ENCODE measurements around the gene HOXD1. TPM values are rescaled to one million over a fixed set of nuclear protein-coding genes. Genes with fewer than 3 reads are reported as not detected.

HOXD1 gene
- total and polyA plus RNA-seq, 8 donors, result 0.08 to 0.29 (median 0.20) TPM

DNA sequence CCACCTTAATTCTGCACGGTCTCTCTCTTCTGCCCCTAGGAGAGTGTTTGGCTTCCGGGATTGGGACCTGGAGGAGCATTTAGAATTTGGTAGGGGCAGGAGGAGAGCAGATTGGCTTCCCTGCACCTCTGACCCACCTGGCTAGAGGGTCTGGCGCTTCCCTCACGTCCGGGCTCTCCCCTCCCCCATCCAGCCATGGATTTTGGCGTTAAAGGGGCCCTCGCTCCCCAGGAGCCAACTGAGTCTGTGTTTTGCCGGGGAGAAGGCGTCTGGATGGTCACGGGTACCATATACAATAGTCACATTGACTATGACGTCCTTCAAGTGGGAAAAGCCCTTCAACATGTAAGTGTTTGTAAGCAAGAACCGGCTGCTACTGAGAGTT lies 24.8 kb upstream of the HOXD1 start:
- intact Hi-C loops (cut with DNase I), result no loop called here
- DNase-seq, result no peak
- no peak for FAIRE-seq
- H3K27ac ChIP-seq, result no peak overlapping the region
- H3K27me3 ChIP-seq, result peaks cover 0 to 59% (median 18%) of the 10 kb centered on the region in 4 donors
- H3K4me1 ChIP-seq, result peaks cover 0 to 5% (median 0%) of the 10 kb centered on the region in 3 donors
- no peak overlapping the region for H3K4me3 ChIP-seq
- TF ChIP-seq, protein P1, sequence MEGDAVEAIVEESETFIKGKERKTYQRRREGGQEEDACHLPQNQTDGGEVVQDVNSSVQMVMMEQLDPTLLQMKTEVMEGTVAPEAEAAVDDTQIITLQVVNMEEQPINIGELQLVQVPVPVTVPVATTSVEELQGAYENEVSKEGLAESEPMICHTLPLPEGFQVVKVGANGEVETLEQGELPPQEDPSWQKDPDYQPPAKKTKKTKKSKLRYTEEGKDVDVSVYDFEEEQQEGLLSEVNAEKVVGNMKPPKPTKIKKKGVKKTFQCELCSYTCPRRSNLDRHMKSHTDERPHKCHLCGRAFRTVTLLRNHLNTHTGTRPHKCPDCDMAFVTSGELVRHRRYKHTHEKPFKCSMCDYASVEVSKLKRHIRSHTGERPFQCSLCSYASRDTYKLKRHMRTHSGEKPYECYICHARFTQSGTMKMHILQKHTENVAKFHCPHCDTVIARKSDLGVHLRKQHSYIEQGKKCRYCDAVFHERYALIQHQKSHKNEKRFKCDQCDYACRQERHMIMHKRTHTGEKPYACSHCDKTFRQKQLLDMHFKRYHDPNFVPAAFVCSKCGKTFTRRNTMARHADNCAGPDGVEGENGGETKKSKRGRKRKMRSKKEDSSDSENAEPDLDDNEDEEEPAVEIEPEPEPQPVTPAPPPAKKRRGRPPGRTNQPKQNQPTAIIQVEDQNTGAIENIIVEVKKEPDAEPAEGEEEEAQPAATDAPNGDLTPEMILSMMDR (IDR thresholded peaks at IDR 0.05), result no peak
- no peaks in the 10 kb centered on the region for H3K36me3 ChIP-seq
- H3K9me3 ChIP-seq, result no peaks in the 10 kb centered on the region
- no peak for ATAC-seq
- 5 to 7% methylated on average over 12 of the region's 12 CpGs for WGBS, 2 donors

GRCh38 chr2:176164201-176164600 lies 24.3 kb upstream of the HOXD1 start:
- no peak overlapping the region for H3K4me3 ChIP-seq
- H3K4me1 ChIP-seq, result peaks cover 0 to 5% (median 0%) of the 10 kb centered on the region in 3 donors
- intact Hi-C loops (cut with DNase I), result no loop called here
- H3K9me3 ChIP-seq, result no peaks in the 10 kb centered on the region
- DNase-seq (no peak), ATAC-seq (no peak), FAIRE-seq (no peak)
- no peak overlapping the region for H3K27ac ChIP-seq
- 12 to 14% methylated on average over 13 of the region's 13 CpGs for WGBS, 2 donors
- H3K27me3 ChIP-seq, result peaks cover 0 to 54% (median 17%) of the 10 kb centered on the region in 4 donors
- no peaks in the 10 kb centered on the region for H3K36me3 ChIP-seq
- TF ChIP-seq, protein P1 (IDR thresholded peaks at IDR 0.05), result no peak

GRCh38 chr2:176164611-176165369 lies 23.7 kb upstream of the HOXD1 start:
- ATAC-seq, result no peak
- Histone ChIP-seq H3K27me3 (peaks cover 0 to 53% (median 15%) of the 10 kb centered on the region in 4 donors), H3K9me3 (no peaks in the 10 kb centered on the region), H3K4me3 (peak overlapping the region in 1 of 4 donors; percentile 20), H3K4me1 (peaks cover 0 to 2% (median 0%) of the 10 kb centered on the region in 3 donors), H3K27ac (no peak overlapping the region), H3K36me3 (no peaks in the 10 kb centered on the region)
- DNase-seq, result peak in 1 of 6 donors; percentile 6
- no peak for FAIRE-seq
- TF ChIP-seq, protein P1 (IDR thresholded peaks at IDR 0.05), result no peak
- intact Hi-C loops (cut with DNase I), result no loop called here
- 8 to 10% methylated on average over 52 of the region's 52 CpGs for WGBS, 2 donors

DNA sequence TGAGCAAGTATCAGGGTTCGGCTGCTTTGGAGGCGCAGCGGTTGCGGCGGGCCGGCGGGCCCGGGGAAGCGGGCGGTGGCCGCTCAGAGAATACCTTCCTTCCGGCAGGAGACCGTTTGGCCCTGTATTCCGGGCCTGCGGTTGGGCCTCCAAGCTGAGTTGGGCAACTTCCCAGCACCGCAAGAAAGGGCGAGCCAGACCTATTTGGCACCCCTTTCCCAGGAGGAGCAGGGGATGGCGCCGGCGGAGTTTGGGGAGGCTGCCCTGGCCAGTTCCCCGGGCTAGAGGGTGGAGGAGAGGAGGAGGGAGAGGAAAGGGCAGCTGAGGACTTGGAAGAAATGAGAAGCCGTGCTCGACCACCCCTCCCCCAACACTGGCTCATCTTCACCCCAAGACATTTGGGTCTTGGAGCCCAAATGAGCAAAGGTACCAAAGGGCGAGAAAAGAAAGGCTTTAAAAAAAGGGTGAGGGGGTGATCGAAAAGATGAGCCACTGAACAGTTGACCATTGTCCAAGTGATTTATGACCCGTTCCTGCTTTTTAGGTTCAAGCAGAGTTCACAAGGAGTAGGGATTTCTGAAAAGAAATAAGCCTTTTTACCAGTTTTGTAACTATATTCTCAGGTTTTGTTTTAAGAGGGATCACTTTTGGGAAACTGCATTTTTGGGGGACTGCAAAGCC lies 23.0 kb upstream of the HOXD1 start:
- FAIRE-seq, result no peak

More for the DNA sequence above, 23.0 kb upstream of the HOXD1 start:
- whole genome bisulfite sequencing, 2 donors, result 11 to 20% methylated on average over 26 of the region's 26 CpGs
- ATAC-seq (no peak), DNase-seq (peak in 1 of 6 donors; percentile 12)
- TF ChIP-seq, protein P1 (IDR thresholded peaks at IDR 0.05), result no peak
- intact Hi-C loops (cut with DNase I), result no loop called here
- H3K4me1 ChIP-seq, result peaks cover 0 to 2% (median 0%) of the 10 kb centered on the region in 3 donors
- H3K27ac ChIP-seq, result no peak overlapping the region
- peak overlapping the region in 1 of 4 donors; percentile 20 for H3K4me3 ChIP-seq
- no peaks in the 10 kb centered on the region for H3K9me3 ChIP-seq
- no peaks in the 10 kb centered on the region for H3K36me3 ChIP-seq
- H3K27me3 ChIP-seq, result peaks cover 0 to 56% (median 15%) of the 10 kb centered on the region in 4 donors

Measured in pancreas (tissue), 10 donors.